Measurements from ENCODE around the gene NOP58.

DNA sequence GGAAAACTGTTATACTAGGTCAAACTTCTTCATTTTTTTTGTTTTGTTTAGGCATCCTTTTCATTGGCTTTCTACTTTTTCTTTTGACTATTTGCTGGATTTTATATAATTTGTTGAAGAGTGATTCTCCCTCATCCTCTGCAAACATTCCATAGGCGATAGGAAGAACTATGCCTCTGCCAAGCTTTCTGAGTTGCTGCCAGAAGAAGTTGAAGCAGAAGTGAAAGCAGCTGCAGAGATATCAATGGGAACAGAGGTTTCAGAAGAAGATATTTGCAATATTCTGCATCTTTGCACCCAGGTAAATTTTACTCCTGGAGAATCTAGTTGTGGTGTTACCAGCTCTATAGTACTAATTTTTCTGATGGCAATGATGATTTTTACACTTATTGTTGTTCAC is 25.4 kb downstream of the NOP58 start:
- TF ChIP-seq, protein P1, sequence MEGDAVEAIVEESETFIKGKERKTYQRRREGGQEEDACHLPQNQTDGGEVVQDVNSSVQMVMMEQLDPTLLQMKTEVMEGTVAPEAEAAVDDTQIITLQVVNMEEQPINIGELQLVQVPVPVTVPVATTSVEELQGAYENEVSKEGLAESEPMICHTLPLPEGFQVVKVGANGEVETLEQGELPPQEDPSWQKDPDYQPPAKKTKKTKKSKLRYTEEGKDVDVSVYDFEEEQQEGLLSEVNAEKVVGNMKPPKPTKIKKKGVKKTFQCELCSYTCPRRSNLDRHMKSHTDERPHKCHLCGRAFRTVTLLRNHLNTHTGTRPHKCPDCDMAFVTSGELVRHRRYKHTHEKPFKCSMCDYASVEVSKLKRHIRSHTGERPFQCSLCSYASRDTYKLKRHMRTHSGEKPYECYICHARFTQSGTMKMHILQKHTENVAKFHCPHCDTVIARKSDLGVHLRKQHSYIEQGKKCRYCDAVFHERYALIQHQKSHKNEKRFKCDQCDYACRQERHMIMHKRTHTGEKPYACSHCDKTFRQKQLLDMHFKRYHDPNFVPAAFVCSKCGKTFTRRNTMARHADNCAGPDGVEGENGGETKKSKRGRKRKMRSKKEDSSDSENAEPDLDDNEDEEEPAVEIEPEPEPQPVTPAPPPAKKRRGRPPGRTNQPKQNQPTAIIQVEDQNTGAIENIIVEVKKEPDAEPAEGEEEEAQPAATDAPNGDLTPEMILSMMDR (IDR thresholded peaks at IDR 0.05): no peak
- no peak for TF ChIP-seq POLR2A (IDR thresholded peaks at IDR 0.05)
- no peak for TF ChIP-seq POLR2AphosphoS5 (IDR thresholded peaks at IDR 0.05)
- no peak for TF ChIP-seq EP300 (IDR thresholded peaks at IDR 0.05)
